PC-3 (cell line): ENCODE data around the gene DUOX2.

Experiments used
- EZH2 ChIP-seq: fragments of 300-600 bp; sonication (generic); IDR thresholded peaks from one replicate; pipeline ENCODE4 v1.6.1; 2017; ENCODE audit warnings: antibody characterized with exemption, mild to moderate bottlenecking, low read length; ENCODE audit not compliant: unreplicated experiment
- TF ChIP-seq, protein P1 (sequence below): fragments of 300-600 bp; sonication (generic); conservative IDR thresholded peaks from 2 replicates; pipeline ENCODE4 v1.5.1; 2017; ENCODE audit warnings: antibody characterized with exemption, low read depth, mild to moderate bottlenecking, low read length

DNA sequence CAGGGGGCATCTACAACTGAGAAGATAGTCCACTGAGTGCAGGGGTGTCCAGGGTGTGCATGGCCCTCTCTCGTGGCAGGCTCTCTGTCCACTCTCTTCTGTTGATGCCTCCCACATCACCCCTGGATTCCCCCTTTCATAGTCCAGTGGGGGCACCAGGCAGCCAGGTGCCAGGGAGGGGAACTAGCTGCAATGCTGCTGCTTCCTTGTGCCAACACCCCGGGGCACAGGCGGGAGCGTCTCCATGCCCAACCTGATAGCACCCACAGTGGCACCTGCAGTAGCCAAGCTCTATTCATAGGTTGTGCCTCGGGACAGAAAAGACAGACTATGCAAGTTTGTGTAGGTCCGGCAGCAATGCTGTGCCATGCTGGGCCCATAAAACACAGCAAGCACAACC, 11.7 kb downstream of the DUOX2 start:
- TF ChIP-seq, protein P1, sequence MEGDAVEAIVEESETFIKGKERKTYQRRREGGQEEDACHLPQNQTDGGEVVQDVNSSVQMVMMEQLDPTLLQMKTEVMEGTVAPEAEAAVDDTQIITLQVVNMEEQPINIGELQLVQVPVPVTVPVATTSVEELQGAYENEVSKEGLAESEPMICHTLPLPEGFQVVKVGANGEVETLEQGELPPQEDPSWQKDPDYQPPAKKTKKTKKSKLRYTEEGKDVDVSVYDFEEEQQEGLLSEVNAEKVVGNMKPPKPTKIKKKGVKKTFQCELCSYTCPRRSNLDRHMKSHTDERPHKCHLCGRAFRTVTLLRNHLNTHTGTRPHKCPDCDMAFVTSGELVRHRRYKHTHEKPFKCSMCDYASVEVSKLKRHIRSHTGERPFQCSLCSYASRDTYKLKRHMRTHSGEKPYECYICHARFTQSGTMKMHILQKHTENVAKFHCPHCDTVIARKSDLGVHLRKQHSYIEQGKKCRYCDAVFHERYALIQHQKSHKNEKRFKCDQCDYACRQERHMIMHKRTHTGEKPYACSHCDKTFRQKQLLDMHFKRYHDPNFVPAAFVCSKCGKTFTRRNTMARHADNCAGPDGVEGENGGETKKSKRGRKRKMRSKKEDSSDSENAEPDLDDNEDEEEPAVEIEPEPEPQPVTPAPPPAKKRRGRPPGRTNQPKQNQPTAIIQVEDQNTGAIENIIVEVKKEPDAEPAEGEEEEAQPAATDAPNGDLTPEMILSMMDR: no peak
- no peak for TF ChIP-seq EZH2
